HepG2 (cell line): ENCODE data around the gene SCYGR8. TPM values are rescaled to one million over a fixed set of nuclear protein-coding genes. Genes with fewer than 3 reads are reported as not detected.
A peak's percentile ranks its signal among the peaks of the same experiment; 100 is the strongest.

Source experiments
- EHMT2 ChIP-seq: fragments of 200-600 bp; sonication (generic); IDR thresholded peaks from 2 replicates; pipeline ENCODE4 v1.7.0; 2017; ENCODE audit warnings: antibody characterized with exemption, low read depth, low read length, borderline replicate concordance
- GATAD2A ChIP-seq: IDR thresholded peaks from 2 replicates; pipeline ENCODE4 v1.6.1; 2016
- HMG20A ChIP-seq: IDR thresholded peaks from 2 replicates; pipeline ENCODE4 v1.6.1; 2016; ENCODE audit warnings: borderline replicate concordance
- HNF4G ChIP-seq, 2 experiments: sonication (generic) in 1 of 2; formaldehyde crosslinking in 1 of 2; IDR thresholded peaks; 2 replicates each; pipeline versions ENCODE4 v1.4.0 to v1.6.1; 2011 to 2020; ENCODE audit warnings: borderline replicate concordance in 2 of 2, low read depth in 2 of 2, mild to moderate bottlenecking in 2 of 2, low read length in 1 of 2, missing genetic modification reagents in 1 of 2, moderate library complexity in 1 of 2
- NCOA2 ChIP-seq: sonication (generic); formaldehyde crosslinking; IDR thresholded peaks from 2 replicates; pipeline ENCODE4 v1.8.0; 2022; ENCODE audit warnings: inconsistent platforms
- PCBP1 ChIP-seq: fragments of 200-400 bp; formaldehyde crosslinking; IDR thresholded peaks from 2 replicates; pipeline ENCODE4 v1.6.1; 2017; ENCODE audit warnings: mild to moderate bottlenecking, low read depth, low read length, borderline replicate concordance
- RFX1 ChIP-seq: fragments of 450-650 bp; IDR thresholded peaks from 2 replicates; pipeline ENCODE4 v1.6.1; 2017
- ZNF354B ChIP-seq: sonication (generic); formaldehyde crosslinking; IDR thresholded peaks from 2 replicates; pipeline ENCODE4 v1.8.0; 2022; ENCODE audit warnings: mild to moderate bottlenecking, missing genetic modification reagents
- ZNF7 ChIP-seq: IDR thresholded peaks from 2 replicates; pipeline ENCODE4 v1.6.1; 2016; ENCODE audit warnings: missing biosample characterization, missing genetic modification reagents
- ZNF850 ChIP-seq: sonication (generic); formaldehyde crosslinking; conservative IDR thresholded peaks from 2 replicates; pipeline ENCODE4 v1.9.0; 2021; ENCODE audit warnings: mild to moderate bottlenecking, missing genetic modification reagents
- polyA plus RNA-seq, 8 experiments: library from polyadenylated mRNA; depleted of rRNA in 3 of 8; stranded (reverse) in 7 of 8; unstranded in 1 of 8; fragments of >200 nt; fragmentation: Illumina TruSeq in 4 of 8; extraction: Trizol in 4 of 8; gene quantifications; 2 replicates each; pipeline versions ENCODE4 v1.2.1 to v1.2.3, GENCODE V29; 2011 to 2016; ENCODE audit warnings: low read depth in 4 of 8, missing spikeins in 1 of 8, mixed read lengths in 1 of 8; ENCODE audit not compliant: insufficient read depth in 1 of 8
- total RNA-seq, 5 experiments: library from RNA; depleted of rRNA; stranded (reverse); fragments of >200 nt; fragmentation: Illumina TruSeq; extraction: Trizol; gene quantifications; 2 replicates each; pipeline ENCODE4 v1.2.3, GENCODE V29; 2016; ENCODE audit warnings: low read depth in 1 of 5
- TF ChIP-seq, protein P1 (sequence below), 2 experiments: sonication (generic) in 1 of 2; formaldehyde crosslinking in 1 of 2; IDR thresholded peaks; 2 replicates each; pipeline versions ENCODE4 v1.4.0 to v1.6.1; 2016 to 2020; ENCODE audit warnings: borderline replicate concordance in 1 of 2, low read depth in 1 of 2, mild to moderate bottlenecking in 1 of 2, missing genetic modification reagents in 1 of 2
- TF ChIP-seq, protein P2 (sequence below): IDR thresholded peaks from 2 replicates; pipeline ENCODE4 v1.4.0; 2020; ENCODE audit warnings: mild to moderate bottlenecking, missing genetic modification reagents
- TF ChIP-seq, protein P3 (sequence below): sonication (generic); formaldehyde crosslinking; IDR thresholded peaks from 2 replicates; pipeline ENCODE4 v1.4.0; 2020; ENCODE audit warnings: missing genetic modification reagents

SCYGR8 gene
- total and polyA plus RNA-seq, 2 of the 13 experiments (the other 11 are each of a cell fraction or from before 2014, with no cell fraction given), result not detected

DNA sequence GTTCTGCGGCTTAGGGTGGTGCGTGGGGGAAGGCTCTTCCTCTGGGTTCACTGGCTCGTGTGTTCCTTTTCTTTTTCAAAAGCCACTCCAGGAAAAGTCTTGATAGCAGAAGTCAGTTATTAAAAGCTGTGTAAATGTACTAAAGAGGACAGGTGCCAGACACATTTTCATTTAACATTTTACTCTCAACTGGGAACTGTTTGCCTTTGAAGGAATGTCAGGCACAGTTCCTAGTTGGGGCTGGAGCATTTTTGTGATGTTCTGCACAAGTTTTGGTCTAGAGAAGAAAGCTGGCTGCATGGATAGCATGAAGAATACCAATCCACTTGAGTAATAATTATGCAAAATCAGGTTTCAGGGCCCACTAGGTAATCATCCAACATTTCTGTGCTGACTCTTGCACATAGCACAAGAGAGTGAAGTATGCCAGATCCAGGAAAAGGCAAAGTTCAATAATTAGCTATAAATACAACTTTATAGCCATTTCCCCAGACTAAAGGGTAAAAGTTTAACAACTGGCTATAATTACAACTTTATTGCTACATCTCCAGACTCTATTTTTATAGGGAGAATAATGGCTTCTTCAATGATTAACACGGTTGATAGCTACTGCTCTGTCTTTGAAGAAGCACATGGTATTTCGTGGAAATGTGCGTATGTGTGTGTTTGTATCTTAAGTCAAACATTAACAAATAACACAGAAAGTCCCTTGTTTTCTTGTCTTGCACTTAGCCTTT lies 16.2 kb downstream of the SCYGR8 start (continued):
- peak; percentile 26; the same call in 1 of the 2 replicates for TF ChIP-seq HNF4G (IDR thresholded peaks at IDR 0.05; ENCODE audit: borderline replicate concordance, low read depth, low read length)
- TF ChIP-seq HNF4G (CRISPR knock-in tag; IDR thresholded peaks at IDR 0.05; ENCODE audit: borderline replicate concordance, low read depth), result no peak
- peak; percentile 43; the same call in 1 of the 2 replicates for TF ChIP-seq ZNF7 (CRISPR knock-in tag)
- no peak for TF ChIP-seq PCBP1
- TF ChIP-seq GATAD2A (CRISPR knock-in tag), result peak; percentile 50
- peak; percentile 42; the same call in 1 of the 2 replicates for TF ChIP-seq NCOA2 (CRISPR knock-in tag)
- TF ChIP-seq, protein P1, sequence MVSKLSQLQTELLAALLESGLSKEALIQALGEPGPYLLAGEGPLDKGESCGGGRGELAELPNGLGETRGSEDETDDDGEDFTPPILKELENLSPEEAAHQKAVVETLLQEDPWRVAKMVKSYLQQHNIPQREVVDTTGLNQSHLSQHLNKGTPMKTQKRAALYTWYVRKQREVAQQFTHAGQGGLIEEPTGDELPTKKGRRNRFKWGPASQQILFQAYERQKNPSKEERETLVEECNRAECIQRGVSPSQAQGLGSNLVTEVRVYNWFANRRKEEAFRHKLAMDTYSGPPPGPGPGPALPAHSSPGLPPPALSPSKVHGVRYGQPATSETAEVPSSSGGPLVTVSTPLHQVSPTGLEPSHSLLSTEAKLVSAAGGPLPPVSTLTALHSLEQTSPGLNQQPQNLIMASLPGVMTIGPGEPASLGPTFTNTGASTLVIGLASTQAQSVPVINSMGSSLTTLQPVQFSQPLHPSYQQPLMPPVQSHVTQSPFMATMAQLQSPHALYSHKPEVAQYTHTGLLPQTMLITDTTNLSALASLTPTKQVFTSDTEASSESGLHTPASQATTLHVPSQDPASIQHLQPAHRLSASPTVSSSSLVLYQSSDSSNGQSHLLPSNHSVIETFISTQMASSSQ (IDR thresholded peaks at IDR 0.05; ENCODE audit: low read depth), result peak; percentile 90
- TF ChIP-seq, protein P1 (CRISPR knock-in tag; IDR thresholded peaks at IDR 0.05; ENCODE audit: borderline replicate concordance), result peak; percentile 61; the same call in 1 of the 2 replicates
- no peak for TF ChIP-seq ZNF354B (CRISPR knock-in tag)
- peak; percentile 68; the same call in 1 of the 2 replicates for TF ChIP-seq EHMT2
- TF ChIP-seq ZNF850 (CRISPR knock-in tag), result no peak
- TF ChIP-seq, protein P2, sequence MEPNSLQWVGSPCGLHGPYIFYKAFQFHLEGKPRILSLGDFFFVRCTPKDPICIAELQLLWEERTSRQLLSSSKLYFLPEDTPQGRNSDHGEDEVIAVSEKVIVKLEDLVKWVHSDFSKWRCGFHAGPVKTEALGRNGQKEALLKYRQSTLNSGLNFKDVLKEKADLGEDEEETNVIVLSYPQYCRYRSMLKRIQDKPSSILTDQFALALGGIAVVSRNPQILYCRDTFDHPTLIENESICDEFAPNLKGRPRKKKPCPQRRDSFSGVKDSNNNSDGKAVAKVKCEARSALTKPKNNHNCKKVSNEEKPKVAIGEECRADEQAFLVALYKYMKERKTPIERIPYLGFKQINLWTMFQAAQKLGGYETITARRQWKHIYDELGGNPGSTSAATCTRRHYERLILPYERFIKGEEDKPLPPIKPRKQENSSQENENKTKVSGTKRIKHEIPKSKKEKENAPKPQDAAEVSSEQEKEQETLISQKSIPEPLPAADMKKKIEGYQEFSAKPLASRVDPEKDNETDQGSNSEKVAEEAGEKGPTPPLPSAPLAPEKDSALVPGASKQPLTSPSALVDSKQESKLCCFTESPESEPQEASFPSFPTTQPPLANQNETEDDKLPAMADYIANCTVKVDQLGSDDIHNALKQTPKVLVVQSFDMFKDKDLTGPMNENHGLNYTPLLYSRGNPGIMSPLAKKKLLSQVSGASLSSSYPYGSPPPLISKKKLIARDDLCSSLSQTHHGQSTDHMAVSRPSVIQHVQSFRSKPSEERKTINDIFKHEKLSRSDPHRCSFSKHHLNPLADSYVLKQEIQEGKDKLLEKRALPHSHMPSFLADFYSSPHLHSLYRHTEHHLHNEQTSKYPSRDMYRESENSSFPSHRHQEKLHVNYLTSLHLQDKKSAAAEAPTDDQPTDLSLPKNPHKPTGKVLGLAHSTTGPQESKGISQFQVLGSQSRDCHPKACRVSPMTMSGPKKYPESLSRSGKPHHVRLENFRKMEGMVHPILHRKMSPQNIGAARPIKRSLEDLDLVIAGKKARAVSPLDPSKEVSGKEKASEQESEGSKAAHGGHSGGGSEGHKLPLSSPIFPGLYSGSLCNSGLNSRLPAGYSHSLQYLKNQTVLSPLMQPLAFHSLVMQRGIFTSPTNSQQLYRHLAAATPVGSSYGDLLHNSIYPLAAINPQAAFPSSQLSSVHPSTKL (CRISPR knock-in tag), result peak; percentile 46; the same call in 1 of the 2 replicates
- TF ChIP-seq HMG20A (CRISPR knock-in tag), result no peak
- TF ChIP-seq RFX1, result no peak
- TF ChIP-seq, protein P3, sequence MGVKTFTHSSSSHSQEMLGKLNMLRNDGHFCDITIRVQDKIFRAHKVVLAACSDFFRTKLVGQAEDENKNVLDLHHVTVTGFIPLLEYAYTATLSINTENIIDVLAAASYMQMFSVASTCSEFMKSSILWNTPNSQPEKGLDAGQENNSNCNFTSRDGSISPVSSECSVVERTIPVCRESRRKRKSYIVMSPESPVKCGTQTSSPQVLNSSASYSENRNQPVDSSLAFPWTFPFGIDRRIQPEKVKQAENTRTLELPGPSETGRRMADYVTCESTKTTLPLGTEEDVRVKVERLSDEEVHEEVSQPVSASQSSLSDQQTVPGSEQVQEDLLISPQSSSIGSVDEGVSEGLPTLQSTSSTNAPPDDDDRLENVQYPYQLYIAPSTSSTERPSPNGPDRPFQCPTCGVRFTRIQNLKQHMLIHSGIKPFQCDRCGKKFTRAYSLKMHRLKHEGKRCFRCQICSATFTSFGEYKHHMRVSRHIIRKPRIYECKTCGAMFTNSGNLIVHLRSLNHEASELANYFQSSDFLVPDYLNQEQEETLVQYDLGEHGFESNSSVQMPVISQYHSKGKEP, result no peak
- TF ChIP-seq, all 625 proteins: peak for 22
